NCI-H2081 (cell line): ENCODE results near the gene STK32B.
"Not testable (repeated sequence)": the region's sequence is repeated elsewhere in the genome, so short reads cannot be mapped to it uniquely, and the experiment has no call there.

Experiments used
- DNase-seq, 2 experiments: peaks; one replicate each; lab custom pipeline; 2025; lab: John Stamatoyannopoulos, UW

The STK32B gene

GRCh38 chr4:5206016-5206790, 154.9 kb downstream of the STK32B start:
- DNase-seq, result no peak

- no peak for DNase-seq
Measured at GRCh38 chr4:5209862-5210261, 158.6 kb downstream of the STK32B start.

DNA sequence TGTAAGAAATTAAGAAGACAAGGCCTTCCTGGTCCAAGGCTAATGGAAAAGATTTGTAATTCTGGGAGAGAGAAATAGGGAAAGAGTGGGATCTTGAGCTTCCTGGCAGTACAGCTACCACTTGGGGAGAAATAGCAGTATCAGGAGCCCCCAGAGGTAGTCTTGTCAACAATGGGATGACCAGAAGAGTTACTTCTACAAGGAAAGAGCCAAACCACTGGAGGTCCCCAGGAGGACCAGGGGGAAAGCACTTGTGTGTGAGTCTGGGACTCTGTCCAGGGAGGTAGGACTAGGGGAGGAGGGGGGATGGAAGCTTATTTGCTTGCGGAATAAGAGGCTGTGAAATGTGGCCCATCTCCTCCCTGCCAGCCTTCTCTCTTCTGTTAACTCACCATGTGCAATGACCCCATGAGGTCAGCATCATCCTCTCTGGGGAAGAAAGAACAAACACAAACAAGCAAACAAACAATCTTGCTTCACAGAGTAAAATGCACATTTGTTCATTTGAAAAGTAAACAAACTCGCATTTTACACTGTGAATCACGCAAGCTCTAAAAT, 160.1 kb downstream of the STK32B start:
- no peak for DNase-seq

DNA sequence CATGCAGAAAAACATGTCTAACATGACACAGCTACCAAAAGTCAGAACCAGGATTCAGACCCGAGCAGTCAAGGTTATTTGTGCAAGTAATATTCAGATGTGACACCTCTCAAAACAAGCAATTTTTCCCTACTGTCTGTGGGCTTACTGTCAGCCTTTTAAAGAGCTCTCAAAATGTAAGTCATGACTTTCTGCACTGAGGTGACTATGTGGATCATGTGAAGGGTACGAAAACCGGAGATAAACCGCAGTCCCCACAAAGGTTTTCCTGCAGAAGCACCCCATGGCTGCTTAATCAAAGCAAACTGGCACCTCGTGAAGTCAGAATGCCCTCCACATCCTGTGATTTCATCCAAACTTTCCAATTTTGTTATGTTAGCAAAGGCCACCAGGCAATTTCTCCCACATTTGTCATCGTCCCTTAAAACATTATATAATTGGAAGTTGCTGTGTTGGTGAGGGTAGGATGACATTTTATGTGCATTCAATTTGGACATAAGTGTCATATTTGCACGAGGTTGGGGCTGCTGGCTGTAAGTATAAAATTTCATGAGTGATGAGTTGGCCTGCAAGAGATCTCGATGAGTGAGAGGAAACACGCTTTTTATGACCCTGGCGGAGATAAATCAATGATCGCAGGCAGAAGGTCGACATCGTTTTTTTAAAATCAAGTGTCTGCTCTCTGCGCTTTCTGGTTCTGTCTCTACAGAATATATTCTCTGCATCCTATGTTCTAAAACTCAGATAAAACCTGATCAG, 161.2 kb downstream of the STK32B start:
- DNase-seq, result no peak

DNA sequence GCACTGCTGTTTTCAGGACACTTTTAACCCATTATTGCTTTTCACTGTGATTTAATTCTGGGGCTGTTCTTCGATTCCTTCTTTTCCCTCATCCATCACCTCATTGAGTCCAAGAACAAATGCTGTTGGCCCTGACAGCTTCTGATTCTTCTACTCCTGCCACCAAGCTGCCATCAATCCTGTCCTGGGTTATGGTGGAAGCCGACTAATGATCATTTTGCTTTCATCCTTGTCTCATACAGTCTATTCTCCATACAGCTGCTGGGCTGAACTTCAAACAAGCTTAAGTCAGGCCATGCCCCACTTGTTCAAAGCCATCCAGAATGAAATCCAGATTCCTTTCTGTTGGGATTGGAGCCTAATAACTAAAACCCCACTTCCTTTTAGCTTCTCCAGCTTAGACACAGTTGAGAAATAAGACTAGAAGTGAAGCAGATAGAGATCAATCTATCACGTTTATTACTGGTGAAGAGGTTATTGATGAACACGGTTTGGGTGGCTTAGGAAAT, 161.9 kb downstream of the STK32B start:
- DNase-seq, result no peak

GRCh38 chr4:5215321-5215720, 164.0 kb downstream of the STK32B start:
- no peak for DNase-seq

DNA sequence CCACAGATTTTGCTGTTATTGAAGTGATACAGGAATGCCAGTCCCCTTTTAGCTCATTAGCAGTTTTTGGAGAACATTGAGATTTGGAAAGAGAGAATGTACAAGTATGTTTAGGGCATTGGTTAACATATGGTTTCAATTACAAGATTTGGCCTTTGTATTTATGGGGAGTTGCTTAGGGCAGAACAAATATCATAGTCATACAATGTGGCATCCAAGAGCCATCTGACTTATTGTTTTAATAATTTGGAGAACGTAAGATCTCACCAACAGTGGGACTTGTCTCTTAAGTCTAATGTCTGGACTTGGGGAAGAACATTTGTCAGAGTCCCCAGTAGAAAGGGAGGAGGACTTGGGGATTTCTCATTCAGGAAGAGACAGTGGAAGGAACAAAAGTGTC, 166.1 kb downstream of the STK32B start:
- DNase-seq, result no peak

DNA sequence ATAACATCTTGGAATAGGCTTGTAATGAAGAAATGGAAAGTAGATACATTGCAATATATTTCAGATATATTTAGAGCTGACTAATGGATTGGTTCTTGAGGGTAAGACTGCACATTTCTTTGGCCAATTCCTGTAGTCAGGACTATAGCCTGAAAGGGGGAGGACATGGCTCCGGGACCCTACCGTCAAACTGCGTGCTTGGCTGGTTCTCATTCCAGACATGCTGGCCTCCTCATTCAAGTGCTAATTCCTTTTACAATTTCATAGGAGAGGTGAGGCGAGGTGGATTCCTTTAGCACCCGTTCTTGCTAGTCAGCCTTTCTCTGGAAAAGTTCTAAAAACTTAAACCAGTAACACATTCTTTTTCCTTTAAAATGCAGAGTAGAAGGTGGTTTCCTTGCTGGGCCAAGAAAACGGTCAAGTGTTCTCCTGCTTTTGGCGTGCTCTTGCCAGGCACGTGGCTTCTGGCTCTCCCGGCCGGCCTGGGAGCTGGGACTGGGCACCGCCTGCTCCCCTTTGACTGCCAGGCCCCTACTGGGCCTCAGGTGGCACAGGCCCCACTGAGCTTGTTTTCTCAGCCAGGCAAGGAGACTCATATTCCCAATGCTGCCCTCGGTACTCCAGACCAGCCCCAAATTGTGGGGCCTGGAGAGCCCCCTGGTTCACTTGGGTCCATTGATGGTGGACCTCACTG, 167.2 kb downstream of the STK32B start:
- DNase-seq, result no peak

GRCh38 chr4:5220028-5220427, 168.7 kb downstream of the STK32B start:
- DNase-seq, result no peak

- no peak for DNase-seq
Measured at GRCh38 chr4:5222047-5222446, 170.8 kb downstream of the STK32B start.

DNA sequence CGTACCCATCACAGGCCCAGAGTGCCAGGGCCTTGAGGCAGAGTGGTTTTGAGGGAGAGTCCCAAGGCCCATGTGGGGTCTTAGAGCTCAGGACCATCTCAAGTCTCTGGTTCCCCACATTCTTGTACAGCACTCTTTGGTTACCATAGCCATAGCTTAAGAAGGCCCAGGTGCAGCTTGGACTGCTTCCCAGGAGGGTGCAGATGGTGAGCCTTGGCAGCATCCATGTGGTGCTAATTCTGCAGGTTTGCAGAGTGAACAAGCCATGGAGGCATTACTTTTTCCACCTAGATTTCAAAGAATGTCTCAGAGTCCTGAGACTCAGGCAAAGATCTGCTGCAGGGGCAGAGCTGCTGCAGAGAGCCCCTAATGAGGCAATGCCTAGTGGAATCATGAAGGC, 171.7 kb downstream of the STK32B start:
- DNase-seq, result no peak

GRCh38 chr4:5224340-5224739, 173.1 kb downstream of the STK32B start:
- DNase-seq, result no peak

DNA sequence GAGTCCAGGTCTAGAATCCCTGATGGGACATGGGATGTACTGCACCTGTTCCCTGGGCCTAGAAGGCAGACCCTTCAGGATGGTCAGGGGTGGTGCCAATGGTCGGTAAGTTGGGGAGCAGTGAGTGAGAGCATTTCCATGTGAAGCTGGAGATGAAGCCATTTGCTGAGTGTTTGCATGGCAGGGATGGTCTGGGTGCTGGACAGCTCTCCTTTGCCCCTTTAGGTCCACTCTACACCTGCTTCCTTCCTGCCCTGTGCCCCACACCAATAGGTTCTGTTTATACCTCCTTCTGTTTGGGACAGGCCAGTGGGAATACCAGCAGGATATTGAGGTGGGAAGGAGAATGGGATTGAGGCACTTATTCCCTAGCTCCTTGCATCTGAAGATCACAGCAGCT, 181.3 kb downstream of the STK32B start:
- DNase-seq, result no peak

DNA sequence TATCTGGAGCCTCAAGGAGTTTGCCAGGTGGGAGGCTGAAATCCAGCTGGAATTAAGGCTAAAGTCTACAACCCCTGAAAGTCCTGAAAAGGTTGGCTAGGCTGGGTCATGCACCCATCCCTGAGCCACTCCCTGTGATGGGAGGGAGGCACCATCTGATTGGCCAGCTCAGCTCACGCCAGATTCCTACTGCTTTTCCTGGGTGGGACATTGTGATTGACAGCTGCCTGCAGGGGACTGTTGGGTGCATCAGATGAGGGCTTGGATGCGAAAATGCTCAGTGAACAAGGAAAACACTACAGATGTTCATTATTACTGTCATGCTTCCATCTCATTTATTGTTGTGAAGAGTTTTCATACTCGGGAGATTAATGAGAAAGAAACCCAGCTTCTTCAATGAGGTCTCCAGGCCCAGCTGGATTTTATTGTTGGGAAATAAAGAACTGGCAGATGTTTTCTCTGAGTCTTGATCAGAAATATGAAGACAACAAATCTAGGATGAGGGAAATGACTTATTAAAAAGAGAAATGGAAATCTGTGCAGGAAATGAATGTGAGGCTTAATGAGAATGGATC, 185.9 kb downstream of the STK32B start:
- DNase-seq, result no peak

GRCh38 chr4:5238173-5238572, 186.9 kb downstream of the STK32B start:
- DNase-seq, result no peak

GRCh38 chr4:5247061-5247460, 195.8 kb downstream of the STK32B start:
- not testable (repeated sequence) for DNase-seq

DNA sequence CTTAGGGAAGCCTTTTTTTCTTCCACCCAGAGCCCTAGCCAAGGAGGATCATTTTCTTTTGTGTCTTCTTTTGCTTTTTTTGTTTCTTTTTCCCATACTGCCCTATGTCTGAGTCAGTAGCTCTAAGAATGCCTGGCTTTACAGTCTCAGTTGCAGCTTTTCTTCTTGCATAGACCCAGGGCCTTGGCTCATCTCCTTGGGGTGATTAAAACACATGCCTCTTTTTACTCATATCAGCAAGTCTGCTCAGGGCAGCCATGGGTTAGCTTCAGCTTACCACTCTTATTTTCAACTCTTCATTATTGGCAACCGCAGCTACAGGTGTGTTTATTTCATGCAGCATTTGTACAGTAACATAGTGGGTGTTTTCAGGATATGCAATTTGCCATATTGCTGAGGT, 196.5 kb downstream of the STK32B start:
- DNase-seq, result no peak

GRCh38 chr4:5249727-5250126, 198.4 kb downstream of the STK32B start:
- no peak for DNase-seq

DNA sequence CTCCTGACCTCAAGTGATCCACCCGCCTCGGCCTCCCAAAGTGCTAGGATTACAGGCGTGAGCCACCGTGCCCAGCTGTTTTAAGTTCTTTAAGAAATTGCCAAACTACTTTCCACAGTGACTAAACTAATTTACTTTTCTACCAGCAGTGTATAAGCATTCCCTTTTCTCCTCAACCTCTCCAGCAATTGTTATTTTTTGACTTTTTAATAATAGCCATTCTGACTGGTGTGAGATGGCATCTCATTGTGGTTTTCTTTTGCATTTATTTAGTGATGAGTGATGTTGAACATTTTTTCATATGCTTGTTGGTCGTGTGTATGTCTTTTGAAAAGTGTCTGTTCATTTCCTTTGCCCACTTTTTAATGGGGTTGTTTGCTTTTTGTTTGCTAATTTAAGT, 199.3 kb downstream of the STK32B start:
- not testable (repeated sequence) for DNase-seq

- no peak for DNase-seq
Measured at GRCh38 chr4:5256421-5256820, 205.1 kb downstream of the STK32B start.

GRCh38 chr4:5257086-5257485, 205.8 kb downstream of the STK32B start:
- no peak for DNase-seq

DNA sequence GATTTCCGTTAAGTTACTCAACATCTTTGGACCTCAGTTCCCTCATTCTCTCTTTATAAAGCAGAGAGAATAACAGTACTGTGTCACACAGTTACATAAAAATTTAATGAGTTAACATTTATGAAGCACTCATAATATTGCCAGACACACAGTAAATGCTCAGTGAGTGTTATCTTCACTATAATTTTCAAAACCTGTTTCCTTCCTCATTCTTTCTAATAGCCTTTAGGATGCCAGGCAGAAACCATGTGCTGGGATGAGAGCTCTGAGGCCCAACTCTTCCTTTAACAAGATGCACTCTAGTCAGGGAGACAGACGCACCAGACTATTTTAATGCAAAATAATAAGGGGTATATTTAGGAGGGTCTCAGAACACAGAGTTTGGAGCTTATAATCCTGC, 208.2 kb downstream of the STK32B start:
- DNase-seq, result no peak
